Chondrocyte (in vitro differentiated cells): ENCODE results near the gene TMEM115. TPM values are rescaled to one million over a fixed set of nuclear protein-coding genes. Genes with fewer than 3 reads are reported as not detected.

Source experiments
- DNase-seq: peaks from one replicate; pipeline ENCODE4 v3.0.0; 2021; ENCODE audit warnings: mixed read lengths, low spot score
- H3K27ac Mint-ChIP-seq: one replicate; pipeline ENCODE4 v1.8.0; 2021; ENCODE audit warnings: mild to moderate bottlenecking, moderate library complexity, mixed read lengths; ENCODE audit not compliant: unreplicated experiment
- H3K27me3 Mint-ChIP-seq: 2 replicates; pipeline ENCODE4 v1.8.0; 2021; ENCODE audit warnings: low read depth, mixed read lengths
- H3K36me3 Mint-ChIP-seq: 2 replicates; pipeline ENCODE4 v1.8.0; 2021; ENCODE audit warnings: low read depth, mixed read lengths
- H3K4me1 Mint-ChIP-seq: 2 replicates; pipeline ENCODE4 v1.8.0; 2021; ENCODE audit warnings: low read depth, mild to moderate bottlenecking, mixed read lengths
- H3K4me3 Mint-ChIP-seq: one replicate; pipeline ENCODE4 v1.8.0; 2021; ENCODE audit warnings: mild to moderate bottlenecking, moderate library complexity, mixed read lengths; ENCODE audit not compliant: unreplicated experiment
- H3K9me3 Mint-ChIP-seq: 2 replicates; pipeline ENCODE4 v1.8.0; 2021; ENCODE audit warnings: low read depth, mixed read lengths
- total RNA-seq: library from RNA; stranded (reverse); gene quantifications from 3 replicates; pipeline ENCODE4 v1.2.1, GENCODE V29; 2021
- TF ChIP-seq, protein P1 (sequence below): fragments of 200-600 bp; sonication (generic); IDR thresholded peaks from 2 replicates; pipeline ENCODE4 v1.5.0; 2021; ENCODE audit warnings: antibody characterized with exemption, mild to moderate bottlenecking, moderate library complexity

Gene TMEM115
- total RNA-seq, 1 donor from 2014 or later = 50.4 TPM

DNA sequence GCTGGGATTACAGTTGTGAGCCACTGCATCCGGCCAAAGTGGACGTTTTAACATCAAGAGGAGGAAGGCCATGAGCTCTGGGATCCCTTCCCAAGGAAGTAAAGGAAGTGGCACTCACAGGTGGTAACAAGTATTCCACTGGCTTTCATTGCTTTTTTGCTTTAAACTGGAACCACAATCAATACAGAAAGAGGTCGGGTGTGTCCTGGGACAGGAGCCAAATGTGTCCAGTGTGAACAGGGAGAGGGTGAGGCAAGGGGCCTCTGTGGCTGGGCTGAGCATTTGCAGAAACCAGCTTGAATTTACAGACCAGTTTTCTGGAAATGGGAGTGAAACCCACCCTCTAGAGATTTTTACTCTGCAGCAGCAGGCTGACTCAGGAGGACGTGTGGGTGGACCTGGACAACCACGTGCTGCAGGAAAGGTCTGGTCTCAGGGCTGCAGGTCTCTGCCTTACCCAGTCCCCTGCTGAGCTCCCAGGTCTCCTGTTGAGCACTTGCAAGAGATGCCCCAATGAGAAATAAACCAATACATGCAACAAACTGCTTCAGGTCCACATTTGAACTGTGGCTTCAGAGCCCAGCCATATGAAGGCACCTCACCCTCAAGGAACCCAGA is 42.8 kb upstream of the TMEM115 start:
- no peak overlapping the region for H3K4me3 Mint-ChIP-seq
- H3K4me1 Mint-ChIP-seq = no peaks in the 10 kb centered on the region
- no peak for DNase-seq
- H3K27ac Mint-ChIP-seq = no peak overlapping the region
- peaks cover 28% of the 10 kb centered on the region for H3K27me3 Mint-ChIP-seq
- TF ChIP-seq, protein P1, sequence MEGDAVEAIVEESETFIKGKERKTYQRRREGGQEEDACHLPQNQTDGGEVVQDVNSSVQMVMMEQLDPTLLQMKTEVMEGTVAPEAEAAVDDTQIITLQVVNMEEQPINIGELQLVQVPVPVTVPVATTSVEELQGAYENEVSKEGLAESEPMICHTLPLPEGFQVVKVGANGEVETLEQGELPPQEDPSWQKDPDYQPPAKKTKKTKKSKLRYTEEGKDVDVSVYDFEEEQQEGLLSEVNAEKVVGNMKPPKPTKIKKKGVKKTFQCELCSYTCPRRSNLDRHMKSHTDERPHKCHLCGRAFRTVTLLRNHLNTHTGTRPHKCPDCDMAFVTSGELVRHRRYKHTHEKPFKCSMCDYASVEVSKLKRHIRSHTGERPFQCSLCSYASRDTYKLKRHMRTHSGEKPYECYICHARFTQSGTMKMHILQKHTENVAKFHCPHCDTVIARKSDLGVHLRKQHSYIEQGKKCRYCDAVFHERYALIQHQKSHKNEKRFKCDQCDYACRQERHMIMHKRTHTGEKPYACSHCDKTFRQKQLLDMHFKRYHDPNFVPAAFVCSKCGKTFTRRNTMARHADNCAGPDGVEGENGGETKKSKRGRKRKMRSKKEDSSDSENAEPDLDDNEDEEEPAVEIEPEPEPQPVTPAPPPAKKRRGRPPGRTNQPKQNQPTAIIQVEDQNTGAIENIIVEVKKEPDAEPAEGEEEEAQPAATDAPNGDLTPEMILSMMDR = no peak
- H3K36me3 Mint-ChIP-seq = no peaks in the 10 kb centered on the region
- no peaks in the 10 kb centered on the region for H3K9me3 Mint-ChIP-seq

DNA sequence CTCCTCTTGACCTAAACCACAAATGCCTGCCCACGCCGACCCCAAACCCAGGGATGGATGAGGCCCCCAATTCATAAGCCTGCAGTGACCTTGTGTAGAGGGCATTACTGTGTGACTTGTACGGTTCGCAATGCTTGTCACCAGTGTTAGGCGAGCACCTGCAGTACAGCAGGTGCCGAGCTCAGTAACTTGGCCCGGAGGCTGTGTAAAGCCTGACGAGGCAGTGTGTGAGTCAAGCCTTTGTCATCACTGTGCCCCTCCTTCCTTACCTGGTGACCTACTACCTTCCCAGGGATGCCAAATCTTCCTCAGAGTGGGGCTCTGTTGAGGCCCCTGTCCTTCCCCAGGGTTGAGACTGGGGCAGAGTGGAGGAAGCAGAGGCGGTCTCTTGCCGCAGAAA is 37.2 kb upstream of the TMEM115 start:
- DNase-seq = no peak
- peaks cover 12% of the 10 kb centered on the region for H3K27me3 Mint-ChIP-seq
- H3K4me1 Mint-ChIP-seq = no peaks in the 10 kb centered on the region
- TF ChIP-seq, protein P1 = no peak
- no peak overlapping the region for H3K27ac Mint-ChIP-seq
- H3K9me3 Mint-ChIP-seq = no peaks in the 10 kb centered on the region
- no peak overlapping the region for H3K4me3 Mint-ChIP-seq
- H3K36me3 Mint-ChIP-seq = no peaks in the 10 kb centered on the region

DNA sequence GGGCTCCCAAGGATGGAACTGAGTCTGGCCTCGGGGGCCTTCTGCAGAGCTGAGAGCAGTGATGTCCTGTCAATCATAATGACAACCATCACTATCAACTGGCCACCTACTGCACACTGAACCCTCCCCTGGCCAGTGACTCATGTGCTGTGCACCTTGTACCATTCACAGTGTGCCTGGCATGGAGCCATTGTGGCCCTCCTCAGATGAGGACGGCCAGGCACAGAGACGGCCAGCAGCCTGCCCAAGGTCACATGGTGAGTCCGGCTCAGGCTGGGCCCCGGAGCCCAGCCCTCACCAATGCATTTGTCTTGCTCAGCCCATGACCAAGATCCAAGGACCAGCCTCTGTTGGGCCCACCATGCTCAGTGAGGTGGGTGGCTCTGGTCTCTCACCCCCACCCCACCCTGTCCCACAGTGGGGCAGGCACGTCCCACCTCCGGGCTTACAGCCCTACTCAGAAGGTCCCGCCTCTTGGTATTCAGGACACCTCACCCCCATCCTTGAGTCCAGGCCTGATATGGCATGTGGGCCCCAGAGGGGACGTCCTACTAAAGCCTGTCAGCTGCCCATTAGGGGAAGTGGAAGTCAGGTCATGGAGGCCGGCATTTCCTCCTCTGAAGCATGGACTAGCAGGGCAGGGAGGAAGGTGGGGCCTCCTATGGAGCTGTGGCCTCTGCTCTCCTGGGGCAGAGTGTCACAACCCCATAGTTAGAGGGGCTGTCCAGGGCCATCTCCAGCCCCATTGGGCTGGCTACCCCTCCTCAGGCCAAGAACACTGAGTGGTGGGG is 35.9 kb upstream of the TMEM115 start:
- Mint-ChIP-seq H3K9me3 (no peaks in the 10 kb centered on the region), H3K36me3 (no peaks in the 10 kb centered on the region), H3K4me3 (no peak overlapping the region), H3K27me3 (peaks cover 10% of the 10 kb centered on the region), H3K4me1 (no peaks in the 10 kb centered on the region), H3K27ac (no peak overlapping the region)
- TF ChIP-seq, protein P1 = no peak
- no peak for DNase-seq

DNA sequence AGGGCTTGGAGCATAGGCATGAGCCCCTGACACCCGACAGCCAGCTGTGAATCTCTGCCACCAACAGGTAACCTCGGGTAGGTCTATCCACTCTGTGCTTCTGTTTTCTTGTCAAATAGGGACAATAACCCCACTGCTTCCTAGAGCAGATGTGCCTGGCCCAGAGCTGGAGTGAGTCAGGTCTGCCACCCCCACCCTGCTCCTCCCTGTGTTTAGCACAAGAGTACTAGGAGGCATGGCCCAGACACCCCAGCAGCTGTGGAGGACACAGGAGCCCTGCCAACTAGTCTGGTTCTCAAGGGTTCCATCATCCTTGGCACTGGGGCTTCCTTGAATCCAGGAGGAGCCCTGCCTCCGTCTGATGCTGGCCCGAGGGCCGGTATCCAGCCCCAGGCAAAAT is 33.7 kb upstream of the TMEM115 start:
- Mint-ChIP-seq H3K27me3 (no peaks in the 10 kb centered on the region), H3K4me1 (peaks cover 6% of the 10 kb centered on the region), H3K9me3 (no peaks in the 10 kb centered on the region), H3K4me3 (no peak overlapping the region), H3K27ac (no peak overlapping the region), H3K36me3 (no peaks in the 10 kb centered on the region)
- DNase-seq = no peak
- TF ChIP-seq, protein P1 = no peak

DNA sequence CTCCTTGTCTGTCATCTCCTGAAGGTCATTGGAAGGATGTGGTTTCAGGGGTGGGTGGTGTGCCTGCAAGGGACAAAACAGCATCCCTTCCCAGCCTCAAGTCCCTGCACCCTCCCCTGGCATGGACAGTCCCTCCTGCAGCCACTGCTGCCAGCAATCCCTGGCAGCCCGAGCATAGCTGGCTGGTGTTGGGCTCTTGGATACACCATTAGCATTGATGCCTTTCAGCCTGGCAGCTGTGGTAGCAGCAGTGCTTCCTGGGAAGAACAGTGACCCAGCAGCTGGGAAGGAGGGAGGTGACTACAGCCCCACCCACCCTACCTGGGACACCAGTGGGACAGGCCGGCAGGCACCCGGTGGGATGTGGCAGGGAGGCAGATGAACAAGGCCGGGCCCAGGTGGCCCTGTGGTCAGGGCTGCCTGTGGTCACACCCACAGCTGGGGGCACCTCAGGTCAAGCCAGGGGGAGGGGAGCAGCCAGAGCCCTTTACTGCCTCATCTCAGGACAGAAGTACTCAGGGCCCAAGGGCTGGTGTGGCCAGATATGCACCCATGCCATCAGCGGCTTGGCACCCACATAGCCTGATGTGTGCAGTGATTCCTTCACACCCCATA is 32.9 kb upstream of the TMEM115 start:
- no peaks in the 10 kb centered on the region for H3K9me3 Mint-ChIP-seq
- H3K27me3 Mint-ChIP-seq = no peaks in the 10 kb centered on the region
- no peaks in the 10 kb centered on the region for H3K36me3 Mint-ChIP-seq
- no peak for DNase-seq
- H3K4me1 Mint-ChIP-seq = peaks cover 6% of the 10 kb centered on the region
- no peak overlapping the region for H3K4me3 Mint-ChIP-seq
- TF ChIP-seq, protein P1 = no peak
- H3K27ac Mint-ChIP-seq = no peak overlapping the region
